SKM-1 (cell line): Measurements from ENCODE around the gene NODAL.
A peak's percentile ranks its signal among the peaks of the same experiment; 100 is the strongest.

Experiments used
- DNase-seq: peaks from one replicate; lab custom pipeline; 2025; ENCODE audit not compliant: unreplicated experiment; lab: John Stamatoyannopoulos, UW

The NODAL gene

DNA sequence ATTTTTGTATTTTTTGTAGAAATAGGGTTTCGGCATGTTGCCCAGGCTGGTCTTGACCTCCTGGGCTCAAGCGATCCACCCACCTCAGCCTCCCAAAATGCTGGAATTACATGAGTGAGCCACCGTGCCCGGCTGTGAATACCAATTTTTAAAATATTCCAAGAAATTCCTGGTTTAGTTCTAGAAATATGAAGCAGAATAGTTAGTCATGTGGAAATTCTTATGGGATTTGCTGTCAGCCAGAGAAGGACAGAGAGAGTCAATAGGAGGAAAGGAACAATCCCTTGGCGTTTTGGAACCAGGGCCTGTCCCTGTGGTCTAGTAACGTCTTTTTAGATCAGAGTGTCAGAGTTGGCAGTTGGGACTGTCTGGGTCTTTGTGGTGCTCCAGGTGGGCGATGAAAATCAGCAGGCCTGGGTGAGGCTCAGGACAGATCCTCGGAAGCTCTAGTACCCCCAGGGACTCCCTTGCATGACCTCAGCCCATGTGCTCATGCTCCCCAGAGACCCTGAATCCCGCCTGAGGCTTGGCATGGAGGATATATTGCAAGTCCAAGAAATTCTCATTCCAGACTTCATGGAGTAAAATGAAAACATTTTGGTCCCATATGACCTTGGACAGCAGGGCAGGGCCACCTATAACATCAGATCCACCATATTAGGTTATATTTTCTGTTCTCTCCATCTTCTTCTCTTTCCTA is 7.8 kb downstream of the NODAL start:
- DNase-seq: no peak

DNA sequence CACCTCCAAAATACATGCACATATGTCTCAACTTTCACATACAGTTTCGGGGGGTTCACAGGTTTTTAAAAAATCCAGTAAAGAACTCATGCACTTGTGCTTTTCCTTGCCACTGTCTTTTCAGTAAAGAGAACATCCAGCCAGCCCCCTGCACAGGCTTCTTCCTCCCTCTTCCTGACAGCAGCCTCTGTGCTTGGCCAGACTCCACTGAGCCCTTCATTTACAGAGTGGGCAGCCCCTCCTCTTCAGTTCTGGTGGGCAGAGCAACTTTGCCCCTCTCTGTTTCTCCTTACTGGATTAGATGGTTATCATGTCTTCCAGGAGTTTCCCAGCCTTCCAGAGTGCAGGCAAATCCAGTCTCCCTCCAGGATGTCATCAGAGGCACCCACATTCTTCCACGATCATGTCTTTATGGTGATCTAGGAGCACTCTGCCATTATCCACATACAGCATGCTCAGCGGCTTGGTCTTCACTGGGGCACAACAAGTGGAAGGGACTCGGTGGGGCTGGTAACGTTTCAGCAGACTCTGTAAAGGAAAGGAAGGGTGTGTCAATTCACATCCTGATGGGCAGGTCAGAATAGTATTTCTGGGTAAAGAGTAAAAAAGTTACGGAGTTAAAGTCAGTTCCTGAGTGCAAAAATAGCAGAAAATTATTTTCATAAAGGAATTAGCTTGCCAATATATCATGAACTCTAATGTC is 8.8 kb downstream of the NODAL start:
- no peak for DNase-seq

DNA sequence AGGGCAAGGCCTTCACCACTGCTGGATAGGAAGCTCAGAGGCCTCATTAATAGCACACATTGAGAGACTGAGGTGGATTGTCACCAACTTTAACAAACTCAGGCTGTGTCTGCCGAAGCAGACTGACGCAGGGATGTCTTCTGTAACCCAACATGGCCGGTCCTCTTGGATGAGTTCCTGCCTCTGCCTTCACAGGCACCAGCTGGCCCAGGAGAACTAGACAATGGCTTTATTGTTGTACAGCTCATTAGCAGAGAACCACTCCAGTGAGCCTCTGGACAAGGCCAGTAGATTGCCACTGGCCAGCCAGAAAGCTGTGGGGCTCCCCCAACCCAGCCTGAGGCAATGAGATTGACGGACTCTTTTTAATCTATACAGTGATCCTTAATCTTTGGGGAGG is 9.4 kb downstream of the NODAL start:
- DNase-seq: no peak

DNA sequence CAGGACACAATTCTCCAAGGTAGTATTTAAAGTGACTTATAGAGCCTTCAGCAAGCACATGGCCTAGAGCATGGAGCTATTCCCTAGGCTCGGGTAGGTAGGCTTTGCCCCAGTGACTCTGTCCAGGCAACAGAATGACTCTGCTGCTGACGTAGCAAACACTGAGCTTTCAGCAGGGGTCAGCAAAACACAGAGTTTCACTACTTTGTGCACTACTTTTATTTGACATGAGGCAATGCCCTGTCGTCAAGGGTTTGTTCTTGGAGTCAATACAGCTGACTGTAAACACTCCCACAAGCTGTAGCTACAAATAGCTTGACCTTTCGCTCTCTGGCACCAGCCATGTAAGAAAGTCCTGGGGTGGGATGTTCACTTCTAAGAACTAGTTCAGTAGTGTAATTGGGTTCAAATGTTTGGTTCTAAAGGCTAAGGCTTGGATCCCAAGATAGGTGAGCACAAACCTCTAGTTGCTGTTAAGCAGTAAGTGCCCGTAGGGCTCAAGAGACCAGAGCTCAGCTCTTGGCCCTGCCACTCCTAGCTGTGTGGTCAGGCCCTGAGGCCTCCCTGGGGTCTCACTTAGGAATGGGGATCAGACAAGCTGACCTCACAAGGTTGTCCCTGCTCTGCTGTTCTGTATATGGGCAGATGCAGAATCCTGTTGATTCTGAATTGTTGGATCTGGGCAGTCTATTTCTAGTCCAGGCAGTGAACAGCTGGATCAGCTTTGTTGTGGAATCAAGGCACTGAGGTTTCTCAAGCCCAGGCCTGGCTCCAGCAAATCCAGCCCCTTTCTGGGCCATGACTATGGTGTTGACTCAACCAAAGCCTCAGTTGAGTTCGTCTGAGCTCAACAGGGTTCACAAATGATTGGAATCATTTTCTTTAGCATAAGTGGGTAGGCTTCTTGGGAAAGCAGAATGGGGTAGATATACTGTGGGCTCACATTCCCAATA is 10.7 kb downstream of the NODAL start:
- no peak for DNase-seq

DNA sequence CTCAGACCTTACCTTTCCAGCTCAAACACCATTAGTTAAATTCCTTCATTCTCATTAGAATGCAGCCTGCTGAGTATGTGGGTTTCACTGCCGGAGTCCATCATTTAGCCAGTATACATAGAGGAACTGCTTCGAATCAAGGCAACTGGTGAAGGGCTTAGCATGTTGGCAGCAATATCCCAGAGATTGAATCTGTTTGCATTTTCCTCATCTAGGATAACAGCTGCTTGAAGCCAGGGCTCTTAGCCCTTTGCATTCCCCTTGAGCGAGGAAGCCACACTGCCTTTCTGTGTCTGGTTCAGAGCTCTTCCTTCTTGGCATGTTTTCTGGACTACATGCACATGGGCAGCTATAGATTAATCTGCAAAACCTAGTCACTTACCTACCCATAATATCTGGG is 14.7 kb downstream of the NODAL start:
- no peak for DNase-seq

DNA sequence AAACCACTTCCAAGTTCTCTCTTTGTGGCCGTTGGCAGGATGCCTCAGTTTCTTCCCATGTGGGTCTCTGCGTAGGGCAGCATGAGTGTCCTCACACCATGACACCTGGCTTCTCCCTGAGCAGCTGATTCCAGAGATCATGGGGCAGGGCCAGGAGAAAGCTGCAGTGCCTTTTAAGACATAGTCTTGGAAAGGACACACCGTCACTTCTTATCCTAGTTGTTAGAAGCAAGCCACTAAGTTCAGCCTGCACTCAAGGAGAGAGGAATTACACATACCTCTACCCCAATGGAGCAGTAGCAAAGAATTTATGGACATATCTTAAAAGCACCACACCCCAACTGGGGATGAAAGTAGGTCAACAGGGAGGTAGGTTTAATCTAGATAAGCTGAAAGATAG is 16.4 kb downstream of the NODAL start:
- no peak for DNase-seq

DNA sequence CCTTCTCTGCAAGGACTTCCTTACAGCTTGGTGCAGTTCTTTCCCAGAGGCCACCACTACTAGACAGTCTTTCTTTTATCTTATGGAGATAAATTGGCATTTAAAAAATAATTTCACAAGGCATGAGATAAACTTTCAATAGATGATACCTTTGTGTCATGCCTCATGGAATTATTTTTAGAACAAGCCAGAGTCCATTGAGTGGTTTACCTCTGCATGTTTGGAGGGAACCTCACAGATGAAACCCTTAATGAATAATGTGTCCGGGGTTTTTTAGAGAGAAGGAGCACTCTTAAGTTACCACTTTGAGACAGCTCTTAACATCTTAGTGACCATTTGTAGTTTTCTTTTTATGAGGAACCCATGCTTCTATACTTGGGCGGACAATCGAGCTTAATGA is 17.2 kb downstream of the NODAL start:
- DNase-seq: no peak

DNA sequence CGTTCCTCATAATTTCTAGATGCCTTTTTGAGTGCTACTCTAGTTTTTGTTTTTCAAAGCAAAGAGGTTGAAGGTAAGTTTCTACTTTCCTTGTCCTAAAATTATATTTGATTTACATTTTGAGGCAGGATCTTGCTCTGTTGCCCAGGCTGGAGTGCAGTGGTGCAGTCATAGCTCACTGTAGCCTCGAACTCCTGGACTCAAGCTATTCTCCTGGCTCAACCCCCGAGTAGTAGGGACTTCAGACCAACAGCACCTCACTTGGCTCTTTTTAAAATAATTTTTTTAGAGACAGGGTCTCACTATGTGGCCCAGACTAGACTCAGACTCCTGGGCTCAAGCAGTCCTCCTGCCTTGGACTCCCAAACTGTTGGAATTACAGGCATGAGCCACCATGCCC is 22.8 kb downstream of the NODAL start:
- no peak for DNase-seq

DNA sequence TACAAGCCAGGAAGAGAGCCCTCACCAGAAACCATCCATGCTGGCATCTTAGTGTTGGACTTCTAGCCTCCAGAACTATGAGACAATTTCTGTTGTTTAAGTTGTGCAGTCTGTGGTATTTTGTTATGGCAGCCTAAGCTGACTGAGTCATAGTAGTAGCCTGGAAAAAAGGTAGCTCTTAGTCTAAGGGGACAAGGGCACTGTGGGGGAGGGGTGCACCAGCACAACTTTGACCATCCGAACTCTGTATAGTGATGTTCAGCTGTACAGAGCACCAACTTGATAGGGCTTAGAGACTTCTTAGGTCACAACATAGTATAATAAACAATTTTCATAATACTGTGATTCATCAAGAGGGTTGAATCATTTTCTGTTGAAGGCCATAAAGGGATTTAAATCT is 23.3 kb downstream of the NODAL start:
- DNase-seq: no peak

DNA sequence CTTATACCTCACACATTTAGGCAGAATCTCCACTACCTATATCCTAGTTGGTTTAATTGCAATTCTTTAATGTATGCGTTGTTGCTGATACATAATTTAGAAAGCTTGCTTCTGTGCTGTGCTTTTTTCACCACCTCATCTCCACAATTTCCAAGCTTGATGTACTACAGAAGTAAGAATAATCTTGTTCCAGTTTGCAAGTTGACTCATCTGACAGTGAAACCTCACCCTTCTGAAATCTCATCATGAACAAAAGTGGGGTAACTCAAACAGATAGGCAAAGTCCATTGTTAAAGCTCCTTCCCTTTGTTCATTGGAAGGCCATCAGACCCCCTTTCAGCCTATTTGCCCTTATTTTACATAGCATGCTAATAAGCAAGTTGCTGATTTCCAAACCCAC is 23.9 kb downstream of the NODAL start:
- DNase-seq: no peak

DNA sequence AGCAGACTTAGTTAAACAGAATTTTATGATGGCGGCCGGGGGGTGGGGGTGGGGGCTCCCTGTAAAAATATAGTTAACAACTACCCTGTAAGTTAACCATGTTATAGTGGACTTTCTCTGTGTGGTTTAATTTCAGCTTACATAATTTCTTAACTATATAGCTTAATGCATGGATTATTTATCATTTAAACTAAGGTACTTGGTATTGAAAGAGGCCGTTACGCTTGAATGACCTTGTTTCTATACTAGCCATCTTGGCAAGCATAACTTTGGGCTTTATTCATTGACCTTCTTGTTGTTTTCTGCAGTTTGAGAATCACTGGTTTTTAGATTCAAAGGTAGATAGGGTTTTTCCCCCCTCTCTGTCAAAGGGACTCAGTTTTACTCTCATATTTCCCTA is 29.1 kb downstream of the NODAL start:
- DNase-seq: no peak

DNA sequence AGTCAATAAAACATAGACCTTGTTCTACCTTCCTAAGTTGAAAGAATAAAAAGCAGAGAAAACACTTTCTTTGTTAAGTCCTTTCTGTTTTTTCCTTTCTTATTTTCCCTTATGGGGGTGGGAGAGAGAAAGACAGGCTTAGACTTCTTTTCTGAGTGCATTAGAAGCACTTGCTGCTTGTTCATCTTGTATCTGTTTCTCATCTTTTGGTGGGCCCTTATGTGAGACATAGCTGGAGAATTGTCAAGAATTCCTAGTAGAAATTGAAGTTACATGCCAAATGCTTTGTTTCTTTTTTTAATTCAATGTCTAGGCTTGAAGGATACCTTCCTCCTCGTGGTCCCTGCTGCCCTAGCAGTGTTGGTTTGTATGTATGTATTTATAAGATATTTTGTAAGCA is 30.9 kb downstream of the NODAL start:
- DNase-seq: no peak

DNA sequence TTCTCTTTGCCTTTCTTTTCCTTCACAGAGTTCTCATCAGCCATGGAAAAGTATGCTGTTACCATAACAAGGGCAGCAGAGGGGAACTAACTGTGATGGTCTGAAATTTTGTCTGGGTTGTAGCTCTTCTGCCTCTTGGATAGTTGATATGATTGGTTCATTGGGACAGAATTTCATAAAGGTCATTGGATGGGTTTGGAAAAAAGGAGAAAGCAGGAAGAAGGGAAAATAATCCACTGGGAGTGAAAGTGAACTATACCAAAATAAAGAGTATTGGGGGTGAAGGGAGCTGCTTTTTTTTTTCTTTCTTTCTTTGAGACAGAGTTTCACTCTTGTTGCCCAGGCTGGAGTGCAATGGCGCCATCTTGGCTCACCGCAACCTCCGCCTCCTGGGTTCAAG is 31.7 kb downstream of the NODAL start:
- no peak for DNase-seq

DNA sequence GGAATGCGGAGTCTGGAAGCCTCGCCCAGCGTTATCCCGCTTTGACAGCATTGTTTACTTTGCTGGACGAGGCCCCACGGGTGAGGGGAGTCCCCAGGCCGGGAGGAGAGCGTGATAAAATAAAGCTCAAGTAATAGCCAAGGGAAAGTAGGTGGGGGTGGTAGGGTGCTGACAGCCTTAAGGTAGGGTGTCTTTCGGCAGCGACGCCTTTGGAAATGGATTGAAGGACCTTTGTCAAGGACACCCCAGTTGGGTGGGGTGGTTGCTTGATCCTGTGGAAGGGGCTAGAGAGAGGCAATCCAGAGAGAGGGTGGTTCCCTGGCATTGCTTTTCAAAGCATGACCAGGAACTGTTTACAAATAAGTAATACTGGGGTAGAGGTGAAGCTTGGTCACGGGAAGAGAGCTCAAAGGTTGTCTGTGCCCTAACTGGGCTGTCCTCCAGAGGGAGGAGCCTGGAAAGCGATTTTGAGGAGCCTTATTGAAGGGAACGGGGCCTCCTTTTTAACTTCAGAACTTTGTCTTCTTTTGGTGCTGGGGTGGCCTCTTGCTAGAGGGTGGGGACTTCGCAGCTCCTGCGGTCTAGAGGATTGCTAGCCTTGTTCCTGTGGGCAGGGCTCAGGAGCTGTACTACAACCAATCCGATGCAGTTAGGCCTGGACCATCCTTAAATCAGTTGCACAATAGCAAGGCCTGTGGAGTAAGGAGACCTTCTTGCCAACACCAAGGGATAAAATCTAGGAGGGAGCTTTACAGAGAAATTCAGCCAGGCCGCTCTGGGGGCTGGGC is 36.2 kb downstream of the NODAL start:
- peak; percentile 94 for DNase-seq

DNA sequence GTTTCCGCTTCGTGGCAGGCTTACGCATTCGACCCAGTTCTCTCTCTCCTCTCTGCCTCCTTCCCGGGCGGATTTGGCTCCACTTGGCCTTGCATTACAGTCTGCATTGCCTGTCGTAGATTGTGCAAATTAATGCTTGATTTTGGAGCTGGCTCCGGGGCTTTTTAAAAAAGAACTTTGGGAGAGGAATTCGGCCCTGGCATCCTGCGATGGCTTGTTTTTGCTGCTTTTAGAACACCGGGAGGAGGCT is 36.8 kb downstream of the NODAL start:
- DNase-seq: no peak

DNA sequence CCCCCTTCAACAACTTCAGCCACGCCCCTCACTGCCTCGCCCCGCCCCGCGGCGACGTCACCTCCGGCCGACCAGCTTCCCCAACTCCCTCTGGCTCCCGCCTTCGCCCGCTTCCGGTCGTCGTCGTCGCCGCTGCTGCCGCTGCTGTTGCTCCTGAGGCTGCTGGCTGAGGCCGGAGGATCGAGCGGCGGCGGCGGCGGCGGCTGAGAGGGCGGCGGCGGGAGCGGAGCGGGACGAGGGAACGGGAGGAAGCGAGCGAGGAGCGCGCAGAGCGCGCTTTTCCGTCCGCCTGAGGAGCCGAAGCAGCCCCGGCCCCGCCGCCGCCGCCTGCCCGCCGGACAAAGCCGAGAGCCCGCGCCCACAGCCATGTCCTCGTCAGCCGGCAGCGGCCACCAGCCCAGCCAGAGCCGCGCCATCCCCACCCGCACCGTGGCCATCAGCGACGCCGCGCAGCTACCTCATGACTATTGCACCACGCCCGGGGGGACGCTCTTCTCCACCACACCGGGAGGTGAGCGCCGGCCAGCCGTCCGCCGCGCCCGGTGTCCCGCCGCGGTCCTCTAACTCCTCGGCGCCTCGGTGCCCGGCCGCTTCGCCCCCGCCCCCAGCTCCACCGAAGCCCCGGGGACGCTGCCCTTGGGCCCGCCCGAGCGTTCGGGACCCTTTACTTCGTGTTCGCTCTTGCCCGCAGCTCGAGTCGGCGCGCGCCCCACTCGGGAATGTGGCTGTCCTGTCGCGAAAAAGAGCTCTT is 37.3 kb downstream of the NODAL start, which contains the start of gene EIF4EBP2:
TSS of gene EIF4EBP2 (plus strand) at position 110 of the 751 bp plus-strand sequence. CDS start at position 367, 257 bp downstream.
- peak; percentile 78 for DNase-seq

DNA sequence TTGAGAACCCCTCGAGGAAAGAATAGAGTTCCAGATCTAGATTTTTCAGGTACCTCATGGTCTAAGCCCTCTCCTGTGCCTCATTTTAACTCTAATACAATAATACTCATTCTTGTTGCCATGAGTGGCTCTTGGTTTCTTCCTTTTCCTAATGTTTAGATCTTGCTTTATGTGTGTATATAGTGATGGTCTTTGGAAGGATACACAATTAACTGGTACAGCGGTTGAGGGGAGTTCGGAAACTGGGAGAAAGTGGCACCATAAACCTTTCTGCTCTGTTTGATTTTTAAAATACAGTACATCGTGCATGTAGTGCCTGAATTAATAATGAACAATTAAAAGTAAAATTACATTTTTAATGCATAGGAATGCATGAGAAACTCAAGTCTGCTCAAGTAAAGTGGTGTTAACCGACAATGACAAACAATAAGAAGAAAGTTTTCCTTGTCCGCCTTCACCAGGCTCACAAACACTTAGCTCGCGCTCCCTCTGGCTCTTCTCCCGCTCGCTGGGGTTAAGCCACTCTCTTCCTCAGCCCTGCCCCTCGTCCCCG is 37.9 kb downstream of the NODAL start:
- DNase-seq: no peak

DNA sequence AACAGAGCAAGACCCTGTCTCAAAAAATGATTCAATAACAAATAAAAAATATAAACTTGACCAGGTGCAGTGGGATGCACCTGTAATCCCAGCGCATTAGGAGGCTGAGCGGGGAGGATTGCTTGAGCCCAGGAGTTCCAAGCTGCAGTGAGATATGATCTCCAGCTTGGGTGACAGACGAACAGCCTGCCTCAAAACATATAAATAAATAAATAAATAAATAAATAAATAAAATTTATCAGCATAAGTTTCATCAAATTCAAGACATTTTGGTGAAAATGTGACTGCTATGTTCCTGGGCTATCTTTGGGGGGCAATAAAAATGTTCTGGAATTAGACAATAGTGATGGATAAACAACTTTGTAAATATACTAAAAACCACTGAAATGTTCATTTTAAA is 42.3 kb downstream of the NODAL start:
- no peak for DNase-seq

DNA sequence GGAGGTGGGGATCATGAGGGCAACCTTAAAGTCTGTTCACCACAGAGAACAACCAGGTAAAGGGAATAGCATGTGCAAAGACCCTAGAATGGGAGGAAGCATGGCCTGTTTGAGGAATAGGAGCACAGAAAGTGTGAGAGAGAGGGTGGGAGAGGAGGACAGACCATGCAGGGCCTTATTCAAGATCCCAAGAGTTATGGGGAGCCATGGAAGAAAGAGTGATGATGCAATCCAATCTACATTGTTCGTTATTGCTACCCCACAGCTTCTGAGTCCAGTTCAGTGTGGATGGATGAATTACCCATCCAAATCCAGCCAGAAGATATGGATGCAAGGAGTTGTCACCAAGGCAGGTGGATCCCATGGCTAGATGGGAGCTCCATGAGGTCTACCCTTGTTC is 45.3 kb downstream of the NODAL start:
- DNase-seq: no peak

DNA sequence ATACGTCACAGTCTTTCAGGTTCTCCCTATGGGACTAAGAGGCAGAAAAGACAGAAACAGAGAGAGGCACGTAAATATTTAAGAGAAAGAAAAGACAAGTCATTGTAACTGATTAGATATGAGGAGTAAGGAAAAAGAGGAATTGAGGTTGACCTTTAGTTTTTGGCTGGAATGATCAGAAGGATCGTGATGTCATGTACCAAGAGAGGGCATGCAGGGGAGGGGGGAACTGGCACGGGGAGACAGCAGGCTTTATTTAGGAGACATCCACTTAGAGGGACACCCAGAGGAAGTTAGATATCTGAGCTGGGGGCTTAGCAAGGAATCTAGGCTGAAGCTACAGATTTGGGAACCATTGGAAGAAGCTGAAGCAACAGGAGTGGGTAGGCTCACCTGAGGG is 49.8 kb downstream of the NODAL start:
- no peak for DNase-seq
